Embryonic facial prominence (tissue), 1 donor: Measurements from ENCODE around the gene PYGL.
"Not testable (repeated sequence)": the region's sequence is repeated elsewhere in the genome, so short reads cannot be mapped to it uniquely, and the experiment has no call there.

Experiments
- DNase-seq: peaks from one replicate; pipeline ENCODE4 v3.0.0-alpha.2; 2016; ENCODE audit errors: extremely low spot score

PYGL gene

DNA sequence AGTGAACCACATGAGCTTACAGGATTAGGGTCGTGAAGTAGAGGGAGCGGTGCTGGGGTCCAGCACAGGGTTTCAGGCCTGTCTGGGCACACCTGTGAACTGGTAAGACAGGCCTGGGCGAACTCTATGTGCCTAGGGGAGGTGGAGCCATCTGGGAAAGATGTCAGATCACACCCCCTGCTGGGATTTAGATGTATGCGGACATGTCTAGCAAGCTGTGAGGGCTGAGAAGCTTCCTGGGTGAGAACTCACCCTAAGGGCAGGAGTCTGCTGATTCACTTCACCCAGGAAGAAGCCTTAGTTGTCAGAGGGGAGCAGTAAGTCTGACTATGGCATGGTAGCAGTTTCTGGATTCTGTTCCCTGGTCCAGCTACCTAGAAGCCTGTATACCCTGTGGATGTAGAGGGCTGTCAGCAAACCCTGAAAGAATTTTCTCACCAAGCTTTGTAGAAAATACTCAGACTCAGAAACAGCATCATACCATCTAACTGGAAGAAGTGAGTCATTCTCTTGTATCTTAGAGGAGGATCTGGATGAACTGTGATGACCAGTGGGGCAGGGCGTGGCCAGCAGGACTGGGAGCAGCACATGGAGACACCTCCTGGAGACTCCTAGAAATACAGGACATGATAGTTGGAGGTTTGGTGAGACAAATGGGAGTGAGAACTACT lies 11.2 kb upstream of the PYGL start:
- no peak for DNase-seq

GRCh38 chr14:50954811-50955372 lies 10.6 kb upstream of the PYGL start:
- no peak for DNase-seq

DNA sequence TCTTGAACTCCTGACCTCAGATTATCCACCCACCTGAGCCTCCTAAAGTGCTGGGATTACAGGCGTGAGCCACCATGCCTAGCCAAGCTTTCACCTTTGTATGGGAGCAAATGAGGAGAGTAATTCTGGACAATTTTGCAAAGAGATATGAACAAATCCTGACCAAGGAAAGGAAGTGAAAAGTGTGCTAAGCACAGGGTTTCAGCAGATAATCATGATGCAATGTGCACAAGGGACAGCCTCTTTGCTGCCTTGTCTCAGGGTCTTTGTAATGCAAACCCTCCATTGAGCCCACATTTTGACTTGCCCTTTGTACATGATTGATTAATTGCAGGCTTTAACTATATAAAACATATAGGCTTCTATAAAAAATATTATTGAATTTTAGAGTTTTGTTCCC lies 9.2 kb upstream of the PYGL start:
- DNase-seq, result no peak

GRCh38 chr14:50951032-50951431 lies 6.7 kb upstream of the PYGL start:
- DNase-seq, result no peak

GRCh38 chr14:50948205-50948604 lies 3.9 kb upstream of the PYGL start:
- DNase-seq, result no peak

DNA sequence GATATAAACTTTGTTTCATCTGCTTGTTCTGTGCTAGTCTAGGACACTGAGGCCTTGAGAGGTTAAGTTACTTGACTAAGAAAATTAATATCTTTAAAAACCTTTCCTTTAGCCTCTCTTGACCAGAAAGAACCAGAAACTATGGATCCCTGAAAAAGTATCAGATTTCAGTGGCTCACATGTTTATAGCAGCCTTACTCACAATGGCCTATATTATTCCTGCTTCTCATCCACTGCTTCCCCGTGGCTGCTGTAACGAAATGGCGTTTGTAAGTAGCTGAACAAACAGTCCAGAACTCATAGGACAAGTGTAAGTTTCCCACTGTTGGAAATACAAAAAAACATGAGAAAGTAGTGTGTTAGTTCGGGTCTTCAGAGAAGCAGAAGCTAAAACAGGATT lies 3.2 kb upstream of the PYGL start:
- DNase-seq, result no peak

DNA sequence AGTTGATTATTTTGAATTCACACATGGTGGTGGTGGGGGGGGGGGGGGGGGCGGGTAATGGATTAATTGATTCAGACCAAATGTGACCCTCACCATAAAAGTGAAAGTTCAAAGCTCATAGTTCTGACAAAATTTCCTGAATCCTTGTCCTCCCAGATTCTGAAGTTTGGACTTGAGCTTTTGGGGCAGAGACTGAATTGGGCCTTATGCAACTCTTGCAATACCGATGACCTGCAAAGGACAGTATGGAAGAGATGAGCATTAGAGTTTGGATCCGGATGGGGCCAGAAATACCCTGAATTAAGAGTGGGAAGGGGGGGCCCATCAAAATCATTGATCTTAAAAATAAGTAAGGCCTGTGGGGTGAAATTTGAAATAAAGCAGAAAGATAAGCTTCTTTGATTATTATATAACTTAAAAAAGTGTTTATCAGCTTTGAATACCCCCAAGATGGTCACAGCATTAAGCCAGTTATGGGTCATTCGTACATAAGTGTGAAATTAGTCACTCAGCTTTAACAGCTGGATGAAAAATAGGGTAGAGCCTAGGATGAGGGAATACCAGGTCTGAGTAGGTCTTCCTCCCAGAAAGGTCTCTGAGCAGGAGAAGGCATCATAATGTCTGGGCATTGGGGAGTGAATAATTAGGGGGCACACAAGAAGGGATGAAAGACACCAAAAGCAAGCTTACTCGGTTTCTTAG lies 2.1 kb upstream of the PYGL start:
- no peak for DNase-seq

DNA sequence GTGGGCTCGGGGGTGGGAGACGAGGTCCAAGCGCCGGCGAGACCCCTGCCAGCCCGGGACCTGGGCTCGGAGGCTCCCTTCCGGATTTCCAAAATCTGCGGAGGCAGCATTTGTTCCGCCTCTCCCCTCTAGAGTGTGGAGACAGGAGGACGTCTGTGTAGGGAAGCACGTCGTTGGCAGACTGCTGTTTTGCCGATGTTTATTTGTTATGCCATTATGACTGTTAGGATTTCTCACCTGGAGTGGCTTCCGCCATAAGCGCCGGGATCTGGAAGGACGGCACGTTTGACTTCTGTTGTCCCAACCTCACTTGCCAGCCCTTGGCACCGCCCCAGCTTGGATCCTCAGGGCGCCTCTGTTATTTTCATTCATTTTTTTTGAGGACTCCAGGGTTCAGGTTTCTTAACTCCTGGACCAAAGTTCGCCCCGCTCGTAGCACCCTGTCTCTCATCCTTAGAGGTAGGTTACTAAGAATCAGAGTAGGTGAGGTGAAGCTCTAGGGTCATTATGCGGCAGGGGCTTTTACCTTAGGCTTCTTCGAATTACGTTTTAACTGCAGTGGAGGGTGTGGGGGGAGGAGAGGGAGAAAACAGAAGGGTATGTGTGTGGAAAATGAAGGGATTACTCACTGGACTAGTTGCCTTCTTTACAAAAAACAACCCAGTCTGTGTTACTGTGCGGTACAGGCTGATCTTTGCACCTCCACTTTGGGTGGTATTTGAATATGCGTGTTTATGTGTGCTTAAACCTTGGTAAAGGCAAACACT lies 547 bp upstream of the PYGL start:
- no peak for DNase-seq

DNA sequence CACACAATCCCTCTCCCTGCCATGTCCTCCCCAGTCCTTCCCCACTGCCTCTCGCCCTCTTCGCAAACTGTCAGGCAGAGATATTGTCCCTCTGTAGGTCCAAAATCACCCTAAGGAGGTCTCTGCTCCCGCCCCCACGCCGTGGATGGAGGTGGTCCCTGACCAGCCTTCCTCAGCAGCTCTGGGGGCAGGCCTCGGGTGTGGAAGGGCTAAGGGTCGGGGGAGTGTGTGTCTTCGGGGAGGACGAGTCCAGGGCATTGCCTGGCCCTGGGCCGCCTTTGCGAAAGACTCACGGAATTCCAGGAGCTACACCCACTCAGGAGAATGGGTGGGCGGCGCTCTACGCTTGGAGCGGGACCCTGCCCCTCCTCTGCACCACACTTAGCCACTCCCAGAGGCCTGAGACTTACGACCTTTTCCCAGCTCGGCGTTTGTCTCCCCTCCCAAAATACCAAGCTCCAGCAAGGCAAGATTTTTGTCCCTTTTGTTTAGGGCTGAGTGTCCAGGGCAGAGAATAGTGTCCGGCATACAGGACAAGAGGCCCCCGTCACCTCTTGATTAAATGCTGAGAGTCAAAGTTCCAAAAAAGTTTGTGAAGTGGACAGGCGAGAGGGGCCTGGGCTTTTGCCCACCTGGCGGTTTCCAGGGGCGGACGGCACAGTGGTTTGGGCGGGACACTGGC lies 881 bp downstream of the PYGL start:
- DNase-seq, result no peak

DNA sequence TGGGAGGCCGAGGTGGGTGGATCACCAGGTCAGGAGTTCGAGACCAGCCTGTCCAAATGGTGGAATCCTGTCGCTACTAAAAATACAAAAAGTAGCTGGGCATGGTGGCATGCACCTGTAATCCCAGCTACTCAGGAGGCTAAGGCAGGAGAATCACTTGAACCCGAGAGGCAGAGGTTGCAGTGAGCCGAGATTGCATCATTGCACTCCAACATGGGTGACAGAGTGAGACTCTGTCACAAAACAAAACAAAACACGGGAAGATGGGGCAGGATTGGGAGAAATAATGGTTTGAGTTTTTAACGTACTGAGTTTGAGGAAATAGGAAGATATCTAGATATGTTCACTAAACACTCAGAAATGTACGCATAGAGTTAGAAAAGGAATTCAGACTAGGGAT lies 2.6 kb downstream of the PYGL start:
- DNase-seq, result not testable (repeated sequence)

DNA sequence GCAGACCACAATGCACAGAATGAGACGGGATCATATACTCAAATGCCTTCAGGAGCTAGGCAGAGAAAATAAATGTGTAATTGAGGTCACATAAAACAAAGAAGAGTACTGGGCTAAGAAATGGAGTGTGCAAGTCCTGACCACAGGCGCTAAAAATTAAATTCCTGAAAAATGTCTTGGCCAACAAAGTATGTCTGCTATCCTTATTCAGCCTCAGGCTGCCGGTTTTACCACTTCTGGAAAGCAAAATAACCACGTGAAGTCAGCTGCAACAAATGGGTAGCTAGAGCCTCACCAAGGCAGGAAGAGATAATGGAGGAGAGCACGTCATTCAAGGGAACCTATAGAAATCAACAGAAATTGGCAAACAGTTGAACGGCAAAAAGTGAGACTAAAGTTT lies 3.1 kb downstream of the PYGL start:
- no peak for DNase-seq

GRCh38 chr14:50937800-50938199 lies 6.5 kb downstream of the PYGL start:
- no peak for DNase-seq

DNA sequence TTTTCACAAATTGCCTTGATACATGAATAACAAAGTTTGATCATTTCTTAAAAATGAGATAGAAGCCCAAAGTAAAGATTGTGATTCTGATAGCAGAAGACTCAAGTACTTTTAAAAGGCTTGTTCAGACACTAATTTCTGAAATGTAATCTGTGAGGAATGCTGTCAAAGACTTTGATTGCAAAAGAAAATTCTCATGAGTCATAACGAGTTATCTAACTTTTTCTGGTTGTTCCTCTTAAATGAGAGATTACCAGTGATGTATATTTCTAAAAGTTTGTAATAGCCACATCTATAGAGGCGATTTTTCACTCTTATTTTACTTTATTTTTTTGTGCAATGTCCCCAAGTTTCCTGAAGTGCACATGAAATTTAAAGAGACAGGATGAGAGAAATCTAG lies 7.0 kb downstream of the PYGL start:
- DNase-seq, result no peak

DNA sequence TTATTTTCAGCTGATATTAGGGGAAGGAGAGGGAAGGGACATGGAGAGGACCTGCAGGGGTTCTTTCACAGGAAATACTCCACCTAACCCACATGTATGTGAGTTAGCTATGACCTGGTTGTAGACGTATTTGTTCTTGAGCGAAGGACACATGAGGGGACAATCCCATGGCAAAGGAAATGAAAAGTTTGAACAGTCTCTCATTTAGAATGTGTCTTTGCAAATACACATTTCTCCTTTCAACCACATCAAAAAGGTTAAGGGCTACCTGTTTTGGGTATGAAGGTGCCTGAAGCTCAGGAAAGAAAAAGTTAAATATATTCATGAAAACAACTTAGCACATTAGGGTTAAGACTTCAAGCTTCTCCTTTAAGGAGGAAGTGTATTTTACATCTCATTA lies 7.4 kb downstream of the PYGL start:
- DNase-seq, result no peak

DNA sequence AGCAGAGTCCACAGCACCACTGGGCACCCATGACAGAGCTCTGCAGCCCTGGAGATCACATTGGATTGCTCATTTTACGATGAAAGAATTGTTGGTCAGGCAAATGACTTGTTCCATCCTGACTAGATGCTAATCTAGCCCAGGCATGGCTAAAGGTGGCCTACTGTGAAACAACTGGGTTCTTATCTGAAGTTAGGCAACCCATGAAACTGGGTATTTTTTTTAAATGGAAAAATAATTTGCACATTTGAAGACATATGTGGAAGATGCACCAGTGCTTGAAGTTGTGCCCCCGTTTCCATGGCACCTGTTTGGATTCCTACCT lies 8.3 kb downstream of the PYGL start:
- no peak for DNase-seq

DNA sequence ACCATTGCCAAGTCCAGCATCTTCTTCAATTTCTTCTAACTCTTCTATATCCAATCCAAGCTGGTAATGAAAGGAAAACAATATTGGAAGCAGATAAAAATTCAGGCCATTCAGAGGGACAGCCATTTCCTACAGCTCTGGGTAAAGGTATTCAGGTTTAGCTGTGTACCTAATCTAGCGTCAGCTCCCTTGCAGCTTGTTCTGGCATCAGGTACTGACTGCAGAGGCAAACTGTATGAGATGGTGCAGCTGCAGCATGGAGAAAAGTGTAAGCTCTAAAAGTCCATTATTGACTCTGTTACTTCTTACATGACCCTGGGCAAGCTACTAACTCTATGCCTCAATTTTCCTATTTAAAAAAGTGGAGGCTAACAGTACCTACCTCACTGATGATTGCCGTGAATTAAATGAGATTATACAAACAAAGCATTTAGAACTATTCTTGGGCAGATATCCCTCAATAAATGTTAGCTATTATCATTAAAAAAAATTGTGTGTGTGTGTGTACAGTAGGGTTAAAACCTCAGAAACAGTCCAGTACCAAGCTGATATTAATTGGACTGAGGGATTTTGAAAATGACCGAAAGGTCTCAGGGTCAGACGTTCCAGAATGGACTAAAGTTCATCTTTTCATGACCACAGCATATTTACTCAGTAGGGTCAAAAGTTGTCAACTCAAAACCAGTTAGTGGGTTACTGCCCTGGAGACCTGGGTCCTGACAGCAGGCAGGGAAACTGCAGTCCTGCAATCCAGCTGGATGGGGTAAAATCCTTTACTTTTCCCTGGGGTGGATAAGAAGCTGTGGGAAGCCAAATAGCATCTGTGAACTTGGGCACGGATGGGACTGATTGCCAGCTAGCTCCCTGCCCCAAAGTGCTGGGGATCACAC lies 8.9 kb downstream of the PYGL start:
- DNase-seq, result no peak

DNA sequence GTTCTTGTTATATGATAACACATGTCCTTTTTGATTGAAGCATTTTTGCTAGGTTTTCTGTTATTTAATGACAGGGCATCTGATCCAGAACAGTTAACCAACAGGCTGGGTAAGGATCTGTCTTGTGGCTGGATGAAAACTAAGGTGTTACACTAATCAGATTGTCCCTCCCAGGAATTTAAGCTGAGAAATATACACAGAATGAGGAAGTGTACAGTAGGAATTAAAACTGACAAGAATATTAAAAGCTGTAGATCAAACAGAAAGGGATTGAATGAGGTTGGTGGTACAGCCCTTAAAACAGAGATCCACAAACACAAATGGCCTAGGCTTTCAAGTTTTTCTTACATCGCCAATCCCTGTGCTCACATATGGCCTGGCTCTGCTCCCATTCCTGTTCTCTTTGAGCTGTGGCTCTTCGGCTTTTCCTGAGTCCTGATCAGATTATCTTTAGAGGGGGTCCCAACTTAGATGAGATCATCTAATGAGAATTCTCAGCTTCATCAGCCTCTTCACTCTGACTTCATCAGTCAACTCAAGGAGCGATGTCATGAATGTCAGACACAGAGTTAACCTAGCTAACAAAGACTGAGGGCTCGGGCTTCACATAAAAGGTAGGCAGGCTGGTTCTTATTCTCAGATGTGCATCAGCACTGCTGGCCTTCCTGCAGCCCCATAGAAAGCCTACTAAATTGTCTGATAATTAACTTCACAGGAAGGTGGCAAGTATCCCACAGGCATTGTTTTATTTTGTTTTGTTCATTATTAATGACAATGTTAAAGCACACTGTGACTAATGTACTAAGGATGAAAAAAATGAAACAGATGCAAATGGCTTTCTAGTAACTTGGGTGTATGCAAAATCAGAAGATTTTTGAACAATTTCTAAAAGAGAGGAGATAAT lies 11.4 kb downstream of the PYGL start:
- no peak for DNase-seq

- no peak for DNase-seq
Observed at GRCh38 chr14:50932156-50932555, 12.1 kb downstream of the PYGL start.

DNA sequence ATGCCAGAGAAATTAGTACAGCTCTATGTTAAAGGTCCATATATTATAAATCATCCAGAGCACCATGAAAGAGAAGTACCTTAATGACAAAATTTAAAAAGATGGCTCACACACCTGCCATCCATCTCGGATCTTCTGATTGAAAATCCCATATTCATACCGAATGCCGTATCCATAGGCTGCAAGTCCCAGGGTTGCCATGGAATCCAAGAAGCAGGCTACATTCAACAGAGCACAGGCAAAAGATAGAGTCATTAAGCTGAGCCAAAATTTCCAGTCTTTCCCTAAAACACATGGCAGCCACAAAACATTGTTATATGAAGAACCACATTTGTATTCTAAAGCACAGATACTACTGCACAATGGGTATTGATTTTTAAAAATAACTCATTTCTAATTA lies 12.7 kb downstream of the PYGL start:
- DNase-seq, result no peak

GRCh38 chr14:50929506-50929905 lies 14.8 kb downstream of the PYGL start:
- DNase-seq, result no peak
